ENCODE measurements around the gene THSD4.
"Not testable (repeated sequence)": the region's sequence is repeated elsewhere in the genome, so short reads cannot be mapped to it uniquely, and the experiment has no call there.

The THSD4 gene

GRCh38 chr15:71149646-71150557 is 34.6 kb downstream of the THSD4 start:
- no peak for DNase-seq (ENCODE audit: low read depth)

GRCh38 chr15:71151081-71151480 is 35.8 kb downstream of the THSD4 start:
- no peak for DNase-seq (ENCODE audit: low read depth)

GRCh38 chr15:71152542-71152941 is 37.3 kb downstream of the THSD4 start:
- no peak for DNase-seq (ENCODE audit: low read depth)

GRCh38 chr15:71153823-71154524 is 38.7 kb downstream of the THSD4 start:
- no peak for DNase-seq (ENCODE audit: low read depth)

GRCh38 chr15:71154607-71155200 is 39.4 kb downstream of the THSD4 start:
- DNase-seq (ENCODE audit: low read depth), result no peak

- no peak for DNase-seq (ENCODE audit: low read depth)
These were observed 40.3 kb downstream of the THSD4 start for GRCh38 chr15:71155534-71155933.

GRCh38 chr15:71160976-71161375 is 45.7 kb downstream of the THSD4 start:
- DNase-seq (ENCODE audit: low read depth), result no peak

GRCh38 chr15:71162309-71162708 is 47.0 kb downstream of the THSD4 start:
- DNase-seq (ENCODE audit: low read depth), result no peak

- not testable (repeated sequence) for DNase-seq (ENCODE audit: low read depth)
These were observed 49.3 kb downstream of the THSD4 start for GRCh38 chr15:71164606-71165005.

GRCh38 chr15:71167445-71168165 is 52.3 kb downstream of the THSD4 start:
- no peak for DNase-seq (ENCODE audit: low read depth)

GRCh38 chr15:71168166-71168834 is 53.0 kb downstream of the THSD4 start:
- no peak for DNase-seq (ENCODE audit: low read depth)

GRCh38 chr15:71170163-71170562 is 54.9 kb downstream of the THSD4 start:
- DNase-seq (ENCODE audit: low read depth), result no peak

GRCh38 chr15:71171195-71171594 is 55.9 kb downstream of the THSD4 start:
- DNase-seq (ENCODE audit: low read depth), result no peak

- not testable (repeated sequence) for DNase-seq (ENCODE audit: low read depth)
These were observed 59.1 kb downstream of the THSD4 start for GRCh38 chr15:71174360-71174759.

GRCh38 chr15:71180986-71181853 is 65.9 kb downstream of the THSD4 start:
- DNase-seq (ENCODE audit: low read depth), result no peak

- DNase-seq (ENCODE audit: low read depth), result no peak
These were observed 67.3 kb downstream of the THSD4 start for GRCh38 chr15:71182522-71182921.

- no peak for DNase-seq (ENCODE audit: low read depth)
These were observed 67.8 kb downstream of the THSD4 start for GRCh38 chr15:71183063-71183462.

- DNase-seq (ENCODE audit: low read depth), result no peak
These were observed 70.4 kb downstream of the THSD4 start for GRCh38 chr15:71185706-71186105.

GRCh38 chr15:71186267-71186666 is 71.0 kb downstream of the THSD4 start:
- DNase-seq (ENCODE audit: low read depth), result no peak

GRCh38 chr15:71187078-71187477 is 71.8 kb downstream of the THSD4 start:
- no peak for DNase-seq (ENCODE audit: low read depth)

- no peak for DNase-seq (ENCODE audit: low read depth)
These were observed 72.3 kb downstream of the THSD4 start for GRCh38 chr15:71187526-71187925.
